GM18907 (cell line): ENCODE measurements around the gene ACP7.
"Not testable (repeated sequence)": the region's sequence is repeated elsewhere in the genome, so short reads cannot be mapped to it uniquely, and the experiment has no call there.

Source experiments
- ATAC-seq: cut with Tn5 transposase; IDR thresholded peaks from one replicate; pipeline ENCODE4 v1.9.1; 2021; ENCODE audit warnings: mild to moderate bottlenecking, moderate library complexity; ENCODE audit not compliant: unreplicated experiment

Gene ACP7

GRCh38 chr19:39083983-39084731 is at the start of gene ACP7:
ACP7 (plus strand) TSS chr19:39084368; CDS start chr19:39085270, 902 bp downstream.
- ATAC-seq, result no peak

- no peak for ATAC-seq
Measured at GRCh38 chr19:39036581-39036980, 47.6 kb upstream of the ACP7 start.

- ATAC-seq, result no peak
Measured at GRCh38 chr19:39037194-39037593, 47.0 kb upstream of the ACP7 start.

- no peak for ATAC-seq
Measured at GRCh38 chr19:39038098-39038497, 46.1 kb upstream of the ACP7 start.

GRCh38 chr19:39045506-39045905 is 38.7 kb upstream of the ACP7 start:
- no peak for ATAC-seq

GRCh38 chr19:39046037-39046821 is 37.9 kb upstream of the ACP7 start:
- ATAC-seq, result no peak

- ATAC-seq, result no peak
Measured at GRCh38 chr19:39047073-39047472, 37.1 kb upstream of the ACP7 start.

GRCh38 chr19:39052243-39052746 is 31.9 kb upstream of the ACP7 start:
- no peak for ATAC-seq

GRCh38 chr19:39052846-39053245 is 31.3 kb upstream of the ACP7 start:
- ATAC-seq, result no peak

GRCh38 chr19:39053276-39054090 is 30.7 kb upstream of the ACP7 start:
- ATAC-seq, result no peak

GRCh38 chr19:39054091-39054470 is 30.1 kb upstream of the ACP7 start:
- ATAC-seq, result no peak

GRCh38 chr19:39057615-39058014 is 26.6 kb upstream of the ACP7 start:
- ATAC-seq, result no peak

- no peak for ATAC-seq
Measured at GRCh38 chr19:39059302-39059701, 24.9 kb upstream of the ACP7 start.

GRCh38 chr19:39060171-39060570 is 24.0 kb upstream of the ACP7 start:
- ATAC-seq, result no peak

- no peak for ATAC-seq
Measured at GRCh38 chr19:39064405-39064804, 19.8 kb upstream of the ACP7 start.

- ATAC-seq, result no peak
Measured at GRCh38 chr19:39065928-39066327, 18.2 kb upstream of the ACP7 start.

GRCh38 chr19:39067104-39067503 is 17.1 kb upstream of the ACP7 start:
- no peak for ATAC-seq

- not testable (repeated sequence) for ATAC-seq
Measured at GRCh38 chr19:39068259-39068658, 15.9 kb upstream of the ACP7 start.

- ATAC-seq, result no peak
Measured at GRCh38 chr19:39070888-39071287, 13.3 kb upstream of the ACP7 start.

GRCh38 chr19:39074205-39074692 is 9.9 kb upstream of the ACP7 start:
- ATAC-seq, result no peak

GRCh38 chr19:39074942-39075341 is 9.2 kb upstream of the ACP7 start:
- ATAC-seq, result no peak
